Measurements from ENCODE around the gene TGFBR3L. TPM values are rescaled to one million over a fixed set of nuclear protein-coding genes. Genes with fewer than 3 reads are reported as not detected.
A peak's percentile ranks its signal among the peaks of the same experiment; 100 is the strongest.

The TGFBR3L gene
- total and polyA plus RNA-seq, 10 of the 15 experiments (the other 5 are each of a cell fraction or from before 2014, with no cell fraction given), result 0.20 to 0.23 TPM; not detected in 8

DNA sequence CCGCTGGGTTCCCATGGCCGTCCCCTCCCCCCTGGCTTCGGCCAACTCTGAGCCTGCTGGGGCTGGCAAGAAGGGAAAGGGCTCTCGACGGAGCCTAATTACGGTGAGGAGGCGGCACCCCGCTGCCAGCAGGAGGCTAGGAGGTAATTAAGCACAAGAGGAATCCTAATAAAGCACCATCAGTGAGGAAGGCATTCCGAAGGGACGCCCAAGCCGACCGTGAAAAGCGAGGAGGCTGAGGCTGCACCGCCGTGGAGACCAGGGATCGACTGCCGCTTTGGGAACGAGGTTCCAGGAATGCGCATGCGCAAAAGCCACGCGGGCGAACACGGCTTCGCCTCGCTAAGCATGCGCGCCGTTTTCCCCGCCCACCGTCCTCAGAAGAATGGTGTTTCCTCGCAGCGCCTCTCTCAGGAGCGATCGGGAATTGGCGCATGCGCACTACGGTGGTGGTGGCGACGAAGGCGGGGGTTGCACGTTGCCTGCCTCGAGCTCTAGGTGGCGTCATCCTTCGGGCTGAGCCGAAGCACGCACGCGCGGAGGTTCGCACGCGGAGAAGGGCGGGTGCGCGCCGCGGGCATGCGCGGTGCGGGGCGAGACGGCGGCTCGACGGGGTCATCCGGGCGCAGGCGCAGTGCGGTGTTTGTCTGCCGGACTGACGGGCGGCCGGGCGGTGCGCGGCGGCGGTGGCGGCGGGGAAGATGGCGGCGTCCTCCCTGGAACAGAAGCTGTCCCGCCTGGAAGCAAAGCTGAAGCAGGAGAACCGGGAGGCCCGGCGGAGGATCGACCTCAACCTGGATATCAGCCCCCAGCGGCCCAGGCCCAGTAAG, 11.2 kb upstream of the TGFBR3L start, which contains the start of gene MAP2K7 (continued):
- TF ChIP-seq RAD21 (IDR thresholded peaks at IDR 0.05; ENCODE audit: insufficient read depth, low read depth, low read length) (peak; percentile 36; the same call in 1 of the 2 replicates), BHLHE40 (IDR thresholded peaks at IDR 0.05; ENCODE audit: borderline replicate concordance in 1 of 2, low read depth in 2 of 2, low read length in 1 of 2) (peak; percentile 88 to 94), EED (IDR thresholded peaks at IDR 0.05; ENCODE audit: low read depth) (peak; percentile 68), PAX5 (IDR thresholded peaks at IDR 0.05; ENCODE audit: borderline replicate concordance, low read depth, low read length) (peak; percentile 89), WRNIP1 (IDR thresholded peaks at IDR 0.05; ENCODE audit: borderline replicate concordance, low read depth, low read length) (no peak), SREBF1 (IDR thresholded peaks at IDR 0.05; ENCODE audit: low read length) (no peak), PAX8 (IDR thresholded peaks at IDR 0.05) (no peak), SMAD5 (IDR thresholded peaks at IDR 0.05; ENCODE audit: low read depth) (peak; percentile 51; the same call in 1 of the 2 replicates), SMAD1 (IDR thresholded peaks at IDR 0.05; ENCODE audit: low read depth, partially characterized antibody) (peak; percentile 64), SPI1 (IDR thresholded peaks at IDR 0.05; ENCODE audit: borderline replicate concordance, insufficient read depth, low read depth, low read length) (no peak), NBN (IDR thresholded peaks at IDR 0.05) (peak; percentile 61; the same call in 1 of the 2 replicates), ATF7 (IDR thresholded peaks at IDR 0.05; ENCODE audit: low read depth) (peak; percentile 81), CBX5 (IDR thresholded peaks at IDR 0.05; ENCODE audit: low read depth) (no peak), MYB (IDR thresholded peaks at IDR 0.05; ENCODE audit: borderline replicate concordance, low read depth, low read length) (peak; percentile 25; the same call in 1 of the 2 replicates), IKZF2 (IDR thresholded peaks at IDR 0.05) (peak; percentile 36 to 52; a peak in 2 of 4 replicates), STAT1 (conservative IDR thresholded peaks at IDR 0.05) (0 out of 2 replicates have a peak, but pooled peaks have one; percentile 19), ASH2L (IDR thresholded peaks at IDR 0.05; ENCODE audit: borderline replicate concordance, low read depth) (no peak), POLR2A (IDR thresholded peaks at IDR 0.05; ENCODE audit: low read depth, low read length) (peak; percentile 92)
- TF ChIP-seq, protein P1, sequence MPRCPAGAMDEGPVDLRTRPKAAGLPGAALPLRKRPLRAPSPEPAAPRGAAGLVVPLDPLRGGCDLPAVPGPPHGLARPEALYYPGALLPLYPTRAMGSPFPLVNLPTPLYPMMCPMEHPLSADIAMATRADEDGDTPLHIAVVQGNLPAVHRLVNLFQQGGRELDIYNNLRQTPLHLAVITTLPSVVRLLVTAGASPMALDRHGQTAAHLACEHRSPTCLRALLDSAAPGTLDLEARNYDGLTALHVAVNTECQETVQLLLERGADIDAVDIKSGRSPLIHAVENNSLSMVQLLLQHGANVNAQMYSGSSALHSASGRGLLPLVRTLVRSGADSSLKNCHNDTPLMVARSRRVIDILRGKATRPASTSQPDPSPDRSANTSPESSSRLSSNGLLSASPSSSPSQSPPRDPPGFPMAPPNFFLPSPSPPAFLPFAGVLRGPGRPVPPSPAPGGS (IDR thresholded peaks at IDR 0.05; ENCODE audit: borderline replicate concordance, insufficient read depth, low read depth, low read length, poor library complexity, severe bottlenecking), result no peak
- TF ChIP-seq, protein P2, sequence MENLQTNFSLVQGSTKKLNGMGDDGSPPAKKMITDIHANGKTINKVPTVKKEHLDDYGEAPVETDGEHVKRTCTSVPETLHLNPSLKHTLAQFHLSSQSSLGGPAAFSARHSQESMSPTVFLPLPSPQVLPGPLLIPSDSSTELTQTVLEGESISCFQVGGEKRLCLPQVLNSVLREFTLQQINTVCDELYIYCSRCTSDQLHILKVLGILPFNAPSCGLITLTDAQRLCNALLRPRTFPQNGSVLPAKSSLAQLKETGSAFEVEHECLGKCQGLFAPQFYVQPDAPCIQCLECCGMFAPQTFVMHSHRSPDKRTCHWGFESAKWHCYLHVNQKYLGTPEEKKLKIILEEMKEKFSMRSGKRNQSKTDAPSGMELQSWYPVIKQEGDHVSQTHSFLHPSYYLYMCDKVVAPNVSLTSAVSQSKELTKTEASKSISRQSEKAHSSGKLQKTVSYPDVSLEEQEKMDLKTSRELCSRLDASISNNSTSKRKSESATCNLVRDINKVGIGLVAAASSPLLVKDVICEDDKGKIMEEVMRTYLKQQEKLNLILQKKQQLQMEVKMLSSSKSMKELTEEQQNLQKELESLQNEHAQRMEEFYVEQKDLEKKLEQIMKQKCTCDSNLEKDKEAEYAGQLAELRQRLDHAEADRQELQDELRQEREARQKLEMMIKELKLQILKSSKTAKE (IDR thresholded peaks at IDR 0.05; ENCODE audit: low read depth, poor library complexity, severe bottlenecking), result no peak
- TF ChIP-seq, protein P3, sequence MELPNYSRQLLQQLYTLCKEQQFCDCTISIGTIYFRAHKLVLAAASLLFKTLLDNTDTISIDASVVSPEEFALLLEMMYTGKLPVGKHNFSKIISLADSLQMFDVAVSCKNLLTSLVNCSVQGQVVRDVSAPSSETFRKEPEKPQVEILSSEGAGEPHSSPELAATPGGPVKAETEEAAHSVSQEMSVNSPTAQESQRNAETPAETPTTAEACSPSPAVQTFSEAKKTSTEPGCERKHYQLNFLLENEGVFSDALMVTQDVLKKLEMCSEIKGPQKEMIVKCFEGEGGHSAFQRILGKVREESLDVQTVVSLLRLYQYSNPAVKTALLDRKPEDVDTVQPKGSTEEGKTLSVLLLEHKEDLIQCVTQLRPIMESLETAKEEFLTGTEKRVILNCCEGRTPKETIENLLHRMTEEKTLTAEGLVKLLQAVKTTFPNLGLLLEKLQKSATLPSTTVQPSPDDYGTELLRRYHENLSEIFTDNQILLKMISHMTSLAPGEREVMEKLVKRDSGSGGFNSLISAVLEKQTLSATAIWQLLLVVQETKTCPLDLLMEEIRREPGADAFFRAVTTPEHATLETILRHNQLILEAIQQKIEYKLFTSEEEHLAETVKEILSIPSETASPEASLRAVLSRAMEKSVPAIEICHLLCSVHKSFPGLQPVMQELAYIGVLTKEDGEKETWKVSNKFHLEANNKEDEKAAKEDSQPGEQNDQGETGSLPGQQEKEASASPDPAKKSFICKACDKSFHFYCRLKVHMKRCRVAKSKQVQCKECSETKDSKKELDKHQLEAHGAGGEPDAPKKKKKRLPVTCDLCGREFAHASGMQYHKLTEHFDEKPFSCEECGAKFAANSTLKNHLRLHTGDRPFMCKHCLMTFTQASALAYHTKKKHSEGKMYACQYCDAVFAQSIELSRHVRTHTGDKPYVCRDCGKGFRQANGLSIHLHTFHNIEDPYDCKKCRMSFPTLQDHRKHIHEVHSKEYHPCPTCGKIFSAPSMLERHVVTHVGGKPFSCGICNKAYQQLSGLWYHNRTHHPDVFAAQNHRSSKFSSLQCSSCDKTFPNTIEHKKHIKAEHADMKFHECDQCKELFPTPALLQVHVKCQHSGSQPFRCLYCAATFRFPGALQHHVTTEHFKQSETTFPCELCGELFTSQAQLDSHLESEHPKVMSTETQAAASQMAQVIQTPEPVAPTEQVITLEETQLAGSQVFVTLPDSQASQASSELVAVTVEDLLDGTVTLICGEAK (IDR thresholded peaks at IDR 0.05; ENCODE audit: borderline replicate concordance), result no peak
- TF ChIP-seq, protein P4, sequence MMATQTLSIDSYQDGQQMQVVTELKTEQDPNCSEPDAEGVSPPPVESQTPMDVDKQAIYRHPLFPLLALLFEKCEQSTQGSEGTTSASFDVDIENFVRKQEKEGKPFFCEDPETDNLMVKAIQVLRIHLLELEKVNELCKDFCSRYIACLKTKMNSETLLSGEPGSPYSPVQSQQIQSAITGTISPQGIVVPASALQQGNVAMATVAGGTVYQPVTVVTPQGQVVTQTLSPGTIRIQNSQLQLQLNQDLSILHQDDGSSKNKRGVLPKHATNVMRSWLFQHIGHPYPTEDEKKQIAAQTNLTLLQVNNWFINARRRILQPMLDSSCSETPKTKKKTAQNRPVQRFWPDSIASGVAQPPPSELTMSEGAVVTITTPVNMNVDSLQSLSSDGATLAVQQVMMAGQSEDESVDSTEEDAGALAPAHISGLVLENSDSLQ (IDR thresholded peaks at IDR 0.05), result peak; percentile 62

Measured in GM12878 (cell line).